Brain microvascular endothelial cell (primary cell): ENCODE results near the gene MAPK1.

ENCODE experiments used
- DNase-seq: peaks from one replicate; pipeline ENCODE4 v3.0.0-alpha.2; 2020
- H3K27ac ChIP-seq: fragments of 250-450 bp; sonication (Bioruptor Pico); 2 replicates; pipeline ENCODE4 v1.5.1; 2020; ENCODE audit warnings: mild to moderate bottlenecking, moderate library complexity
- H3K27me3 ChIP-seq: fragments of 250-450 bp; sonication (Bioruptor Pico); replicated peaks from 2 replicates; pipeline ENCODE4 v1.5.1; 2020; ENCODE audit warnings: mild to moderate bottlenecking
- H3K36me3 ChIP-seq: fragments of 250-450 bp; sonication (Bioruptor Pico); replicated peaks from 2 replicates; pipeline ENCODE4 v1.5.1; 2020; ENCODE audit warnings: mild to moderate bottlenecking
- H3K4me3 ChIP-seq: 2 replicates; pipeline ENCODE4 v1.5.1; 2011; ENCODE audit warnings: low read depth, mild to moderate bottlenecking, control low read depth, low read length, moderate library complexity
- in situ Hi-C: cut with HindIII; loops from 2 replicates; pipeline ENCODE4 v1.10.0; 2017; ENCODE audit warnings: low sequenced_read_pairs, low pct_ligation_motif_present
- TF ChIP-seq, protein P1 (sequence below): IDR thresholded peaks from 2 replicates; pipeline ENCODE4 v1.5.1; 2011; ENCODE audit warnings: low read depth, mild to moderate bottlenecking, moderate library complexity, low read length, control low read depth, inconsistent platforms; ENCODE audit errors: missing control alignments

The MAPK1 gene

DNA sequence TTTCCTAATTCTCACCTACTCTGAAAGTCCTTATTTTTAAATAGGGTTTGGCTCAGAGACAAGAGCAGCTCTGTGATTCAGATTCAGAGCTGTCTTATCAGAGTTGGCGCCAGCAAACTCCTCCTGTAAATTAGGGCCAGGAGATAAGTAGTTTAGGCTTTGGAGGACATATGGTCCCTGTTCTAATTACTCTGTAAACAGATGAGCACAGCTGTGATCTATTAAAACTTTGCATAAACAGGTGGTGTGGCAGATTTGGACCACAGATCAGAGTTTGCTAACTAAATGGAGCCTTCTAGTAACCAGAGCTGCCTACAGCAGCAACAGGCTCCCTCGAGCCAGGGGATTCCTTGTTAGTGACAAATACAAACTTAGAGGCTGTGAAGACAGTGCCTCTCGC is 159.8 kb downstream of the MAPK1 start:
- Histone ChIP-seq H3K27ac (peak overlapping the region; percentile 12), H3K36me3 (no peaks in the 10 kb centered on the region), H3K27me3 (peaks cover 3% of the 10 kb centered on the region), H3K4me3 (no peak overlapping the region)
- in situ Hi-C loops = loop anchor here (25.0 kb wide), 1 partner anchor 230 kb away; no protein-coding TSS in a partner anchor
- no peak for DNase-seq
- TF ChIP-seq, protein P1, sequence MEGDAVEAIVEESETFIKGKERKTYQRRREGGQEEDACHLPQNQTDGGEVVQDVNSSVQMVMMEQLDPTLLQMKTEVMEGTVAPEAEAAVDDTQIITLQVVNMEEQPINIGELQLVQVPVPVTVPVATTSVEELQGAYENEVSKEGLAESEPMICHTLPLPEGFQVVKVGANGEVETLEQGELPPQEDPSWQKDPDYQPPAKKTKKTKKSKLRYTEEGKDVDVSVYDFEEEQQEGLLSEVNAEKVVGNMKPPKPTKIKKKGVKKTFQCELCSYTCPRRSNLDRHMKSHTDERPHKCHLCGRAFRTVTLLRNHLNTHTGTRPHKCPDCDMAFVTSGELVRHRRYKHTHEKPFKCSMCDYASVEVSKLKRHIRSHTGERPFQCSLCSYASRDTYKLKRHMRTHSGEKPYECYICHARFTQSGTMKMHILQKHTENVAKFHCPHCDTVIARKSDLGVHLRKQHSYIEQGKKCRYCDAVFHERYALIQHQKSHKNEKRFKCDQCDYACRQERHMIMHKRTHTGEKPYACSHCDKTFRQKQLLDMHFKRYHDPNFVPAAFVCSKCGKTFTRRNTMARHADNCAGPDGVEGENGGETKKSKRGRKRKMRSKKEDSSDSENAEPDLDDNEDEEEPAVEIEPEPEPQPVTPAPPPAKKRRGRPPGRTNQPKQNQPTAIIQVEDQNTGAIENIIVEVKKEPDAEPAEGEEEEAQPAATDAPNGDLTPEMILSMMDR = no peak
